ENCODE measurements around the gene USP53.

- TF ChIP-seq POLR2AphosphoS5 (IDR thresholded peaks at IDR 0.05) (no peak), POLR2A (IDR thresholded peaks at IDR 0.05) (no peak)
- TF ChIP-seq, protein P1, sequence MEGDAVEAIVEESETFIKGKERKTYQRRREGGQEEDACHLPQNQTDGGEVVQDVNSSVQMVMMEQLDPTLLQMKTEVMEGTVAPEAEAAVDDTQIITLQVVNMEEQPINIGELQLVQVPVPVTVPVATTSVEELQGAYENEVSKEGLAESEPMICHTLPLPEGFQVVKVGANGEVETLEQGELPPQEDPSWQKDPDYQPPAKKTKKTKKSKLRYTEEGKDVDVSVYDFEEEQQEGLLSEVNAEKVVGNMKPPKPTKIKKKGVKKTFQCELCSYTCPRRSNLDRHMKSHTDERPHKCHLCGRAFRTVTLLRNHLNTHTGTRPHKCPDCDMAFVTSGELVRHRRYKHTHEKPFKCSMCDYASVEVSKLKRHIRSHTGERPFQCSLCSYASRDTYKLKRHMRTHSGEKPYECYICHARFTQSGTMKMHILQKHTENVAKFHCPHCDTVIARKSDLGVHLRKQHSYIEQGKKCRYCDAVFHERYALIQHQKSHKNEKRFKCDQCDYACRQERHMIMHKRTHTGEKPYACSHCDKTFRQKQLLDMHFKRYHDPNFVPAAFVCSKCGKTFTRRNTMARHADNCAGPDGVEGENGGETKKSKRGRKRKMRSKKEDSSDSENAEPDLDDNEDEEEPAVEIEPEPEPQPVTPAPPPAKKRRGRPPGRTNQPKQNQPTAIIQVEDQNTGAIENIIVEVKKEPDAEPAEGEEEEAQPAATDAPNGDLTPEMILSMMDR (IDR thresholded peaks at IDR 0.05) = no peak
Measured at GRCh38 chr4:119240568-119240967, 28.1 kb downstream of the USP53 start.
